Stimulated activated CD8-positive, alpha-beta memory T cell treated with anti-CD3 and anti-CD28 coated beads, Interleukin-4, amount 100 ng/mL, for 48 hours (primary cell): ENCODE results near the gene STX12.
"Not testable (repeated sequence)": the region's sequence is repeated elsewhere in the genome, so short reads cannot be mapped to it uniquely, and the experiment has no call there.

Experiments
- DNase-seq: peaks from one replicate; pipeline ENCODE4 v3.0.0-alpha.2; 2020

The STX12 gene

DNA sequence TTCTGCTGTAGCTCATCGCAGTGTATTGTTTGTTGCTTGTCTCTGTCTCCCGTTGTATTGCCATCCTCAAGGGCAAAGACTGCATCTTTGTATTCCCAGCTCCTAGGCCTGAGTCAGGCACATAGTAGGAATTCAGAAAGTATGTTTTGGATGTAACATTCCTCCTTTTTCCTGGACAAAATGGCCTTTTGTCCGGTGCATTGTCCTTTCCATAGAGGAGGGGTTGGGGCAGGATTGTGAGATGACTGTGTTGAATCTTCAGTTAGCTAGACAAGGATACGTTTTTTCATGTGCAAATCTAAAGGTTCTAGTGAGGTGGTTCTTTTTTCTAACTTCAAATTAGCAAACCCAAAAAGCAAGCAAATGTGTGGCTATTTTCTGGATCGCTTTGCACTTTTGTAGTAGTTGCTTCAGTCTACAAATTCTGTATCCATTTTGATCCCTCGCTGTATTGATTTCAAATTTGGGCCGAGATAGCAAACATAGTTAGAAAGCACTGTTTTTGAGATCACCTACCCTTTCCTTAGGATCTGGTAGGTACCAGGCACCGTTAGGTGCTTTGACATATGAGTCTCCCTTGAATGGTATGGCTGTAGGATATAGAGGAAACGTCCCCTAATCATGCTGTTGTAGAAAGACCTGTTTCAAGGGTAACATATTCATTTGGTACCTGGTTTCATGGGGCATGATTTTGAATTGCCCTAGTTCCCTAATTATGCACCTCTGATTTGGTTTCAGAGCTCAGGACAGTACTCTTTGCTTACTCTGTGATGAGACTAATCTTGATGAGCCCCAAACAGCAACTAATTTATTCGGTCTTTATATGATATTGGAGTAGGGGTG is 58.8 kb downstream of the STX12 start:
- DNase-seq: no peak

DNA sequence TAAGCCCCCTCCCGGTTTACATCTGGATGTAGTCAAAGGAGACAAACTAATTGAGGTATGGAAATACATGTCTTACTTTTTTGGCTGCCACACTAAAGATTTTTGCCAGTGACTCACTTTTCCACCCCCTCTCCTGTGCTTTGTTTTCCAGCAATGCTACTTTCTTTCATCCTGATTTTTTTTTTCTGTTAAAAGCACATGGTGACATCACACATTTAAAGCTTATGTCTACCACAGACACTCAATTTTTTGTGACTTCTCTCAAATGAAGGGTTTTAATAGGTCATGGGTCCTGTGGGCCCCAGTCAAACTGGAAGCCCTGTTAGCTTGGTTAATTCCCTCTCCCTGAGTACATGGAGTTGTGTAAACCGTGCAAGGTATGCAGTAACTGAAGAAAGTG is 59.7 kb downstream of the STX12 start:
- no peak for DNase-seq

DNA sequence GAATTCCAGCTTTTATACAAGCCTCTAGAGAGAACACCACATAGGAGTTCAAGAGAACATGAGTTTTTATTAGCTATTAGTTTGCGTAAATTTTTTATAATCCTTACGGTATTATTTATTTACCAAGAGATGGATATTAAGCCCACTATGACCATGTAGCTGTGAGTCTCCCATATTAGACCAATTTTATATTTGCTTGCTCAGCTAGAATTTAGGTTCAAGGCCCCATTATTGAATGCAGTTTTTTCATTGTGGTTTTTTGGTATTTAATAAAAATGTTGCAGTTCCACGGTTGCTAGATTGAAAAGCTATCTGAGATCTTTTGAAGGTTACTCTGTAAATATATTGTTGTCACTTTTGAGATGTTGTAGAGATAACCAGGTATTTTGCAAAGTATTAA is 60.5 kb downstream of the STX12 start:
- DNase-seq: no peak

DNA sequence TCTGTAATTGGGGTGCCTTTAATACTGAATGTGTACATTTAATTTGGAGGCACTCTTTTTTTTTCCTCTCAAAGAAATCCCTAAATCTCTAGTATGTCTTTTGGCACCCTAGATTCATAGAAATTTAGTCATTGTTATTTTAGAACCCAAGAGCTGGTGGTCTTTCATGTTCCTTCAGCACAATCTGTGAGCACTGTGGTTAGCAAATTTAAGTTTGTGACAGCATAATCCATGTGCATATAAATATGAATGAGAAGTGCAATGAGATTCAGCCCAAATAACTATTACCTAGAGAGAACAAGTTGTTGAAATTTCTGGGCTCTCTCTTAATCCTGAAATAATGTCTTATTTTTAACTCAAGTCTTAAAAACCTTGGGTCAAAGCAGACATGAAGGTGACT is 62.0 kb downstream of the STX12 start:
- no peak for DNase-seq

DNA sequence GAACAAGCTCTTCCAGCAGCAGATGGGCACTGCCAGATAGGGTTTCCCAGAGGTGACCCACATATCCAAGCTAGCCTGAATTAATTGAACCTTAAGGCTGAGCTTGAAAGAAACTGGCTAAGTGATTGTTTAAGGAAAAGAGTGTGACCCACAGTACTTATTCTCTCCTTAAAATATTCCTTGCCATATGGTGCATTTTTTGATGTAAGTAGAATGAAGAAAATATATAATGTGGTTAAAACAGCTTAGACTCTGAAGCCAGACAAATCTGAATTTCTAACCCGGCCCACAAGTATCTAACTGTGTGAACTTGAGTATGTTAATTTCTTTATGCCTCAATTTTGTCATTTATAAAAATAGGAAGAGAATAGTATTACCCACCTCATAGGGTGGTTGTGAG is 62.5 kb downstream of the STX12 start:
- no peak for DNase-seq

DNA sequence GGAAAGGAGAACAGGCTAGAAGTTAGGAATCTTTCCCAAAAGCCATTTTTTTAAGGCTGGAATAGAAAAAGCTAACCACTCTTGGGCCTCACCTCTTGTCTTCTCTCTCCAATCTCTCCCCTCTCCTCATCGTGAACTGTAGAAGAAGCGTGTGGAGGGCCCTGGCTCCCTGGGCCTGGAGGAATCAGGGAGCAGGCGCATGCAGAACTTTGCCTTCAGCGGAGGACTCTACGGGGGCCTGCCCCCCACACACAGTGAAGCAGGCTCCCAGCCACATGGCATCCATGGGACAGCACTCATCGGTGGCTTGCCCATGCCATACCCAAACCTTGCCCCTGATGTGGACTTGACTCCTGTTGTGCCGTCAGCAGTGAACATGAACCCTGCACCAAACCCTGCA is 76.9 kb downstream of the STX12 start:
- DNase-seq: no peak

DNA sequence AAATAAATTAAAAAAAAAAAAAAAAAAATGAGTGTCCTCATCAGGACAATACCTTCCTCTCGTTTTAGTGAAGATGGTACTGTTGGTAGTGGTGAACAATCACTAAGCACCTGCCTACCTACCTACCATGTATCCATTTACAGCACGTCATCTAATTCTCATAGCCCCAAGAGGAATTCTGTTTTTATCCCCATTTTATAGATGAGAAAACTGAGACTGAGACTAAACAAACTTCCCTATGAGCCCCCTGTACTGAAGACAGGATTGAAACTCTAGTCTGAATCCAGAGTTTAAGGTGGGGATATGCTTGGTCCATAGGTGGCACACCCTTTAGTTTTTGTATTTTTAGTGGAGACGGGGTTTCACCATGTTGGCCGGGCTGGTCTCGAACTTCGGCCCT is 82.1 kb downstream of the STX12 start:
- no peak for DNase-seq

DNA sequence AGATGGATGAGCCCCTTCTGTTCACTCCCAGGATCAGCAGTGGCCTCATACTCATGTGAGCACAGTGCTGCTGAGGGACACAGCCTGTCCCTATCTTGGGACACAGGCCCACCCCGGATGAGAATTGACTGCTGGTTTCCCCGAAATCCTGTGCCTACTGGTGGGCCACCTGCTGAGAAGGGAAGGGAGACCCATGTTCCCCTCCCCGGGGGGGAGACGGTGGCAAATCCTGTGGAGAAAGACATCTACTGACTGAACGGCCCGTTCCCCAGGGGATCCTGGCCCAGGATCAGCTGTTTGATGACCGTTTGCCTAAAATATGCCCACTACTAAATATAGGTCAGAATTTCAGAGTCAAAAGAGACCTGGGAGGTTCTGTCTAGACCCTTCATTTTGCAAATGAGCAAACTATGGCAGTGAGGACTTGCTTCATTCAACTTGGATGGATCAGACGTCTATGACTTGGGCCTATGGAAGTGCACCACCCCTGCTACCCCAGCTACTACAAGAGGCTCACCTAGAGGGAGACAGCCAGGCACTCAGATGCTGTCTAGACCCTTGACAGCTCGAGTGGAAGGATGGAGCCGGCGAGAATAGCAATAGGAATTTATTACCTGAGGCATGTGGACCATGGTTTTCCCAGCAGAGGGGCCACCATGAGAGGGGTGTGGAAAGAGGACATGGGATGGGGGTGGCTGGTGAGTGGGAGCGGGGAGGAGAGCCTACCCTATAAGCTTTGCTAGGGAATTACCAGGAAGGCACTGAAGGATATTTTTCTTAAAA is 83.7 kb downstream of the STX12 start:
- no peak for DNase-seq

DNA sequence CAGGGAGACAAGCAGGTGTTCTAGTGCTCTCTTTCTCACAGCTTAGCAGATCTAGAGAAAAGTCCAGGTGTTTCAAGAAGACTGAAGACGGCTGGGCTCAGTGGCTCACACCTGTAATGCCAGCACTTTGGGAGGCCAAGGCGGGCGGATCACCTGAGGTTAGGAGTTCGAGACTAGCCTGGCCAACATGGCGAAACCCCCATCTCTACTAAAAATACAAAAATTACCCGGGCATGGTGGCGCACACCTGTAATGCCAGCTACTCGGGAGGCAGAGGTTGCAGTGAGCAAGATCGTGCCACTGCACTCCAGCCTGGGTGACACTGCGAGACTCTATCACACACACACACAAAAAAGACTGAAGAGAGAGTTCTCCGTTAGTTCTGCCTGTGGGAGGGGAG is 84.5 kb downstream of the STX12 start:
- not testable (repeated sequence) for DNase-seq

DNA sequence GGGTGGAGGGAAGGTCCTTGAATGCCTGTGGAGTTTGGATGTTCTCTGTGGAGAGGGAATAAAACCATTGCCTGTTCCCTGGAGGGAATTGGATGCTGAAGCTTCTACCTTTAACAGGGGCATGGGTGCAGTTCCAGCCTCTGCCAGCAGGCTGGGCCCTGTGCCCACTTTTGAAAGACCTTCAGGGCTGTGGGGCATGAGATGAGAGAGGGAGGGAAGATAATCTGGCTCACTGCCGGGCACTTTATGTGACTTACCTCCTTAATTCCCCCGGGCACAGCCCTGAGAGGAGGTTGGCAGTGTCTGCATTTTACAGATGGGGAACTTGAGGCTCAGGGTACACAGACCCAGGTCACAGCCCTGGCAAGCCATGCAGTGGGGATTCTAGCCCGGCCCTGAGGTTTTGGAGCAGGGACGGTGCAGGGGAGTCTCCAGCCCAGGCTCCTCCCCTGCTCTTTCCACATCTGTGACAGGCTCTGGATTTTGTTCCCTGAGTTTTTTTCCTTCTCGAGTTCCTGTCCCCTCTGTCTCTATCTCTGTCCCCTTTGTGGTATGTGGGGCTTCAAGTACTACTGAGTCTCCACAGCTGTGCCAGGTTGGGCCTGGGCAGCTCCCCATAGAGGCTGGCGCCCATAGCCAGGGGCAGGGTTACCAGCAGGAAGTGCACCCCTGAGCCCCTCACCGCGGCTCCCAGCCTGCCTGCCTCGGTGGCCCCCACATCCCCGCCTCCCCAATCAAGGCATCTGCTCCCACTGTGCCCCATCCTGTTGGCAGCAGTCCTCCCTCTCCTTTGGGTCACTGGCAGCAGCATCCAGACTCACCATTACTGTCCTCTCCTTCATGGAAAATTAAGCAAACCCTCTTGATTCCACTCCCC is 85.3 kb downstream of the STX12 start:
- DNase-seq: peak; percentile 93

DNA sequence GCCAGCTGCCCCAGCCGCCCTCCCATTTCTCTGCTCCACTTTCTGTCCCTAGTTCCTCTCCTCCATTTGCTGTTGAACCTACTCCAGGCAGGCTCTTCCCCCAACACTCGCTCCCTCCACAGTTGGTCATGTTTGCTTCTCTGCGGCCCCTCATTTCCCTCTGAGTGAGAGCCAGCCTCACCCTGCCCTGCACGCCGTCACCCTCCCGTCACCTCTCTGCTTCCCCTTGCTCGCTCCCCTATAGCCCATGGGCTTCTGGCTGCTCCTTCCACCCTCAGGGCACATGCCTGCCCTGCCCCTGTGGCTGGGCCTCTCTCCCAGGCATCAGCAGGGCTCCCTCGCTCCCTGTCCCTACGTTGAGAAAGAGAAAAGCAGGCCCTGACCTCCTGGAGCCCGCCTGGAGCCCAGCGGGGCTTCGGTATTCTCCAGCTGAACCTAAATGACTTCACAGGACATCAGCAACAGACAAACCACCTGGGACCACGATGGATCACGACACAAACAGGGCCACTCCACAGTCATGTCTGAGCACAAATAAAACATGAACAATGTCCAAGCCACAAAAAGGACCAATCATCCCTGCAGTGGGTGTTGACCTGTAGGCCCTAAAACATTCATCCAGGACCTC is 86.0 kb downstream of the STX12 start:
- DNase-seq: no peak

DNA sequence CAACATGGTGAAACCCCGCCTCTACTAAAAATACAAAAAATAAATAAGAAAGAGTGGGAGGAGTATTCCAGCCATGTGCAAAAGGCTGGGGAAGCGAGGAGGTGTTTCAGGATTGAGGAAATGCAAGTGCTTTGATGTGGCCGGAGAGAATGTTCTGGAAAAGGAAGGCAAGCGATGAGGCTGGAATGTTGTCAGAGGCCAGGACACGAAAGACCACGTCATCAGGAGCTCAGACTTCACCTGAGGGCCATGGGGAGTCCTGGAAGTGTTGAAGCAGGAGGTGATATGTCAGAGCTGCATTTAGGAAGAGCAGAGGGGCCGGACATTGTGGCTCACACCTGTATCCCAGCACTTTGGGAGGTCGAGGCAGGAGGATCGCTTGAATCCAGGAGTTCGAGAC is 88.4 kb downstream of the STX12 start:
- no peak for DNase-seq

DNA sequence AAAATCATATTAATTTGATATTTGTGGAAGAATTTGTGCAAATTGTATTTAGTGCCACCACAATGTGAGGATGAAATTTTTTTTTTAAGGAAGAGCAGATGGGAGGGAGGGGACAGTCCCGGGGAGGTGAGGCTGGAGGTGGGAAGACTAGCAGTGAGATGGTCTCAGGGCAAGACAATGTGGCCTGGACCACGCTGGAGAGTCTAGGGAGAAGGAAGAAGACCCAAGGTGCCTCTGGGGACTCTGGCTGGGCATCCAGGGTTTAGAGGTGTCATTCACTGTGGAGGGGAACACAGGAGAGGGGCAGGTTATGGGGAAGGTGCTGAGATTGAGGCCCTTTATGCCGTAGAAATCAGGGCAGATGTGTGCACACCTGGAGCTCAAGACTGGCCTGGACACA is 89.0 kb downstream of the STX12 start:
- no peak for DNase-seq

DNA sequence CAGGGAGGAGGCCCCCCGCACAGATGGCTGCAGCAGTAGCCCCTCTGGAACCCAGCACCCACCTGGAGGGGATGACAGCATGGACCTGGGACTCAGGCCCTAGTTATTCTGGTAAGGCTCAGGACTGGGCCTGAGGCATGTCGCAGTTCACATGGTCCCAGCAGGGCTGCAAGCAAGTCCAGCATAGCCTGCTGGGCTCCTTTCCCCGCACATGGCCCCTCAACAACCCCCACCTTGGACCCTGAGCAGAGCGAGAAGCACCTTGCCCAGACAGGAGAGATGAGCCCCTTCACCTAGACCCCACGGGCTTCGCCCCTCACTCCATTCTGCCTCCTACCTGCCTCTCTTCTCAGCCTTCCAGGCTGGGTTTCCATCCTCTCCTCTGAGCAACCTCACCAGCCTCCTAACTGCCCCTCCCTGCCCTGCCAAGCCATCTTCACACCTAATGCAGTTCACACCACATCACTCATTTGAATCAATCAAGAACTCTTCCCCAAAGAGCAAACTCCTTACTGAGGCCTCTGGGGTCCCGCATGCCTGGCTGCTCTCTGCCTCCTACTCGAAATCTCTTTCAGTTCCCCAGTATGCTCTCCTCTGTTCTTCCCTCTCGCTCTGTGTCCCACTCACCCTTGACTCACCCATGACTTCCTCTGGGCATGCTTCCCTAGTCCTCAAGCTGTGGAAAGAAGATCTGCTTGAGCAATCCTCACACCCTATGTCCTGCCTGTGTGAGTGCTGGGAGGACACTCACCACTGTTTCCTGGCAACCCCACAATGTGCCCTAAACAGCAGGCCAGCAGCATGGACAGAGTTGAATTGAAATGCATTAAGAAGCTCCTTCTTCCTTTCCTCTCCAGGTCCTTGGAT is 89.9 kb downstream of the STX12 start:
- DNase-seq: no peak

DNA sequence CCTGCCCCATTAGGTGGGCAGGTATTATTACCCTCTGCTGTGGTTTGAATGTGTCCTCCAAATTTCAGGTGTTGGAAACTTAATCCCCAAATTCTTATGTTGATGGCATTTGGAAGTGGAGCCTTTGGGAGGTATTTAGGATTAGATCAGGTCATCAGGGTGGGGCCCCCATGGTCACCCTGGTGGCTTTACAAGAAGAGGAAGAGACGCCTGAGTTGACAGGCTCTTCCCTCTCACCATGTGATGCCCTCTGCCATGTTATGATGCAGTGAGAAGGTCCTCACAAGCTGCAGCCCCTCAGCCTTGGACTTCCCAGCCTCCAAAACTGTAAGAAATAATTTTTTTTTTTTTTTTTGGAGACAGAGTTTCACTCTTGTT is 90.5 kb downstream of the STX12 start:
- no peak for DNase-seq

DNA sequence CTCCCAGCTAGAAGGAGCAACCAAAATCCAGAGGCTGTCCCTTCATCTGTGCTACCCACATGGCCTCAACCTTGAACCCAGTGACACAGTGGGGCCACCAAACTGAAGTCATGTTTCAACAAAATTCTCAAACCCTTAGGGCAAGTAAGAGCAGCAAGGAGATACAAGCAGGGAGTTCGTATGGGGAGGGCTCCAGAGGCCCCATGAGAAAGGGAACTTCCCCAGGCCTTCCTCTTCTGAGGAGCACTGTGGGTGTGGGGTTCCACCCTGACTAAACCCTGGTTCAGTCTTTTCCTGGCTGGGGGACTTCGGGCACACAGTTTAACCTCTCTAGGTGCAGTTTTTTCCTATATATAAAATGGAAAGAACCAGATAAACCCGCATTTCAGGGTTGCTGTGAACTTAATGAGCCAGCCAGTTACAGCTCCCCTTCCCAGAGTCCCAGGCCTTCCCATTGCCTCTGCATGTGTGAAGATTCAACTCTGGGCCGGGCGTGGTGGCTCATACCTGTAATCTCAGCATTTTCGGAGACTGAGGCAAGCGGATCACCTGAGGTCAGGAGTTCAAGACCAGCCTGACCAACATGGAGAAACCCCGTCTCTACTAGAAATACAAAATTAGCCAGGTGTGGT is 91.4 kb downstream of the STX12 start:
- DNase-seq: peak; percentile 47

DNA sequence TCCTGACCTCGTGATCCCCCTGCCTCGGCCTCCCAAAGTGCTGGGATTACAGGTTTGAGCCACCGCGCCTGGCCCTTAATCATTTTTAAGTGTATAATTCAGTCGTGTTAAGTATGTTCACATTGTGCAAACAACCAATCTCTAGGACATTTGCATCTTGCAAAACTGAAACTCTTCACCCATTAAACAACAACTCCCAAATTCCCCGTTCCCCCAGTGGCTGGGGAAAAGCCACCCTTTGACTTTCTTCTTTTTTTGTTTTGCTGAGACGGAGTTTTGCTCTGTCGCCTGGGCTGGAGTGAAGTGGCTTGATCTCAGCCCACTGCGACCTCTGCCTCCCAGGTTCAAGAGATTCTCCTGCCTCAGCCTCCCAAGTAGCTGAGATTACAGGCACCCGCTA is 92.8 kb downstream of the STX12 start:
- no peak for DNase-seq

DNA sequence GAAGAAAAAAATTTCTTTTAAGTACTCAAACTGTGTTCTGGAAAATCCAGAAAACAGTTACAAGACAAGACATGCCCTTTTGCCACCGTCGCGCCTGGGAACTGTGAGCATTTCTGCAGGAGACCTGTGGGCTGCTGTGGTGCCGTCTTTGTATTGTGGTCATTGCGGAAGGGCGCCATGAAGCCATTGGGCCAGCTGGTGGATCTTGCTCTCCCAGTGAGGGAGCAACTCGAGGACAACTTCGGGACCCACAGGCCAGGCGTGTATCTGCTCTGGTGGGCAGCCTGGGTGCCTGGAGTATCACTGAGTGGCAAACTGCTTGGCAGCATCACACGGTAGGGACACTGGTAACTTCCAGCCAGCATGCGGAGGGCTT is 95.5 kb downstream of the STX12 start:
- no peak for DNase-seq

DNA sequence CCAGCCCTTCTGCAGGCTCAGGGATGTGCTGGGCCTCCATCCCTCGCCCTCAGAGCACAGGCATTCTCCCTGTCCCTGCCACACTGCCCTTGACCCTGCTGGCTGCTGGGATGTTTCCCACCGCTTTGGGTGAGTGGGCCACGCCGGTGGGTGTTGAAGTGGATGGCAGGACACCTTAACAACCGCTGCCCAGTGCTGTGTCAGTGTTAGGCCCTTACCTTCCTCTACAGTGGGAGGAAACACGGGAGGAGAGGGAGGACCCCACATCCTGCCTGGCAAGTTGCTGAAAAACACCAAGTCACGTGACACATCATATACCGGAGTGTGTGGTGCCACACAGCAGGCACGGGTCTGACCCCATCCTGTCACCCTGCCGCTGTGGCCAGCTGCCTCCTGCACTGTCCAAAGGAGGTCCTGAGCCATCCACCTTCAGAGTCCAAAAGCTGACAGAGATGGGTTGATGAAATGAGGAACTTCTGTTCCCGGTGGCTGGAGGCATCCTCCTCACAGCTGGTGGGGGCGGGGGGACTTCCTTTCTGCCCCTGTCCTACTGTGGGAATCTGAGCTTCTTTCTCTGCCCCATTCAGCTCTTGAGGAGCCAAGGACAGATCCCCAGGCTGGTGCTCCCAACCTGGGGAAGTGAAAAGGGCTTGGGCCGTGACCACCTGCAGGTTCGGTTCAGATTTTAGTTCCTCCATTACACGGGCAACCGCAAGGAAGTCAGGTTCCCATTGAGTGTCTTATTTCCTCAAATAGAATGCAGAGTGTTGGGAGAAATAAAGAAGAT is 96.1 kb downstream of the STX12 start:
- DNase-seq: peak; percentile 75

DNA sequence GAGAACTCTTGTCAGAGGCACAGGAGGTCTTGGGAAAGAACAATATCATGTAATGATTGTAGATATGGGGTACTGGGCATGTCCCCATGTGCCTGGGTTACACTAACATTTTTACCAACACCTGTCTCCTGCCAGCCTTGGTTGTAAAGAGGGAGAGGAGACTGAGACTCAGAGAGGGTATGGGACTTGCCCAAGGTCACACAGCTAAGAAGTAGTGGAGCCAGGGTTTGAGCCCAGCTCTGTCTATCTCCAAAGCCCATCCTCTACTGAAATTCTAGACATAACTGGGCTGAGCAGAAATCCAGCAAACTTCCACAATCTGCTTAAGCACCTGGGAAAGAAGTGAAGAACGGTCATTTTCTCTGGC is 96.7 kb downstream of the STX12 start:
- no peak for DNase-seq

DNA sequence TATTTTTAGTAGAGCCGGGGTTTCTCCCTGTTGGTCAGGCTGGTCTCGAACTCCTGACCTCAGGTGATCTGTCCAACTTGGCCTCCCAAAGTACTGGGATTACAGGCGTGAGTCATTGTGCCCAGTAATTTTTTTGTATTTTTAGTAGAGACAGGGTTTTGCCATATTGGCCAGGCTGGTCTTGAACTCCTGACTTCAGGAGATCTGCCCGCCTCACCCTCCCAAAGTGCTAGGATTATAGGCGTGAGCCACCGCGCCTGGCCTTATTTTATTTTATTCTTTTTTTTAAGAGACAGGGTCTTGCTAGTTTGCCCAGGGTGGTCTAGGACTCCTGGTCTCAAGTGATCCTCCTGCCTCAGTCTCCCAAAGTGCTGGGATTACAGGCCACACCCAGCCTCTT is 98.1 kb downstream of the STX12 start:
- DNase-seq: not testable (repeated sequence)
